GM12878 (cell line): ENCODE measurements around the gene NOSTRIN. TPM values are rescaled to one million over a fixed set of nuclear protein-coding genes. Genes with fewer than 3 reads are reported as not detected.

ENCODE experiments used
- ATAC-seq: fragments of 200-7000 bp; cut with Tn5 transposase; 3 replicates; pipeline ENCODE4 v1.9.1; 2020; ENCODE audit warnings: mild to moderate bottlenecking, moderate library complexity
- BruUV-seq: library from RNA; stranded (reverse); fragments of 400-500 nt; replicated peaks from 2 replicates; lab custom pipeline; 2021; lab: Mats Ljungman, UMichigan
- CTCF ChIA-PET: fragments of 300-600 bp; sonication (Branson Sonifier 250); formaldehyde crosslinking; extraction: SDS; loops from one replicate; lab custom pipeline; 2021; ENCODE audit warnings: inconsistent platforms; lab: Yijun Ruan, JAX
- POLR2A ChIA-PET: fragments of 350-600 bp; formaldehyde crosslinking; extraction: SDS; loops from one replicate; lab custom pipeline; 2021; ENCODE audit warnings: inconsistent platforms; lab: Charles Lee
- RAD21 ChIA-PET: fragments of 300-600 bp; sonication (Branson Sonifier 250); formaldehyde crosslinking; loops from one replicate; lab custom pipeline; 2023; ENCODE audit warnings: antibody characterized with exemption; ENCODE audit not compliant: unreplicated experiment; lab: Charles Lee
- SMC1A ChIA-PET: fragments of 300-600 bp; sonication (Branson Sonifier 250); formaldehyde crosslinking; loops from one replicate; lab custom pipeline; 2023; ENCODE audit not compliant: unreplicated experiment, uncharacterized antibody; lab: Charles Lee
- DNase-seq: peaks from one replicate; pipeline ENCODE4 v3.0.0-alpha.2; 2011; ENCODE audit warnings: low read depth, low spot score
- FAIRE-seq: peaks from 3 replicates; lab custom pipeline; 2011; peaks lifted over from hg19 to GRCh38; lab: Jason Lieb, UNC
- H2AFZ ChIP-seq: 2 replicates; pipeline ENCODE4 v1.6.0; 2011; ENCODE audit warnings: low read depth, low read length, control low read depth; ENCODE audit not compliant: control insufficient read depth
- H3K27ac ChIP-seq: 2 replicates; pipeline ENCODE4 v1.5.1; 2011; ENCODE audit warnings: control low read depth; ENCODE audit not compliant: control insufficient read depth, insufficient read depth
- H3K27me3 ChIP-seq, 2 experiments: replicated peaks in 1 of 2; 2 replicates each; pipeline versions ENCODE4 v1.6.0 to v1.6.1; 2011; ENCODE audit warnings: low read length in 1 of 2; ENCODE audit not compliant: control insufficient read depth in 2 of 2, insufficient read depth in 2 of 2
- H3K36me3 ChIP-seq, 2 experiments: 2 replicates each; pipeline ENCODE4 v1.5.1; 2011; ENCODE audit warnings: low read length in 1 of 2; ENCODE audit not compliant: control insufficient read depth in 2 of 2, insufficient read depth in 2 of 2
- H3K4me1 ChIP-seq: 2 replicates; pipeline ENCODE4 v1.6.1; 2011; ENCODE audit warnings: mild to moderate bottlenecking, low read length, moderate library complexity, mixed read lengths; ENCODE audit not compliant: control insufficient read depth, insufficient read depth
- H3K4me2 ChIP-seq: 2 replicates; pipeline ENCODE4 v1.6.0; 2011; ENCODE audit warnings: control low read depth; ENCODE audit not compliant: control insufficient read depth, insufficient read depth
- H3K4me3 ChIP-seq: fragments of 200-600 bp; sonication (generic); 2 replicates; pipeline ENCODE4 v1.5.1; 2016
- H3K79me2 ChIP-seq: 2 replicates; pipeline ENCODE4 v1.6.0; 2011; ENCODE audit warnings: low read length; ENCODE audit not compliant: control insufficient read depth, insufficient read depth
- H3K9ac ChIP-seq: 2 replicates; pipeline ENCODE4 v1.8.0; 2011; ENCODE audit warnings: low read length, control low read depth, mixed read lengths; ENCODE audit not compliant: control insufficient read depth, insufficient read depth
- H3K9me3 ChIP-seq: replicated peaks from 3 replicates; pipeline ENCODE4 v1.5.1; 2011; ENCODE audit warnings: mild to moderate bottlenecking, low read length; ENCODE audit not compliant: control insufficient read depth, insufficient read depth
- H4K20me1 ChIP-seq: 2 replicates; pipeline ENCODE4 v1.6.0; 2011; ENCODE audit not compliant: control insufficient read depth, insufficient read depth
- ESRRA ChIP-seq: IDR thresholded peaks from 2 replicates; pipeline ENCODE4 v1.6.1; 2012; ENCODE audit warnings: mild to moderate bottlenecking, low read length, improper control_type of control experiment
- FOS ChIP-seq: IDR thresholded peaks from 3 replicates; pipeline ENCODE4 v1.6.1; 2011; ENCODE audit warnings: borderline replicate concordance; ENCODE audit not compliant: insufficient read length; ENCODE audit errors: extremely low read depth
- IKZF1 ChIP-seq: fragments of 450-650 bp; conservative IDR thresholded peaks from 2 replicates; pipeline ENCODE4 v1.6.1; 2017; ENCODE audit warnings: antibody characterized with exemption, mild to moderate bottlenecking
- RAD21 ChIP-seq: IDR thresholded peaks from 2 replicates; pipeline ENCODE4 v1.6.1; 2011; ENCODE audit warnings: mild to moderate bottlenecking, low read depth, low read length, moderate library complexity; ENCODE audit not compliant: insufficient read depth
- SKIL ChIP-seq: fragments of 450-650 bp; IDR thresholded peaks from 2 replicates; pipeline ENCODE4 v1.6.1; 2017; ENCODE audit warnings: mild to moderate bottlenecking, low read depth, inconsistent platforms; ENCODE audit not compliant: poor library complexity, severe bottlenecking
- SMC3 ChIP-seq: IDR thresholded peaks from 2 replicates; pipeline ENCODE4 v1.6.1; 2011; ENCODE audit warnings: low read length, improper control_type of control experiment, borderline replicate concordance
- YY1 ChIP-seq: IDR thresholded peaks from 2 replicates; pipeline ENCODE4 v1.6.1; 2011; ENCODE audit warnings: low read depth, mild to moderate bottlenecking, low read length
- ZBTB33 ChIP-seq: fragments of 450-650 bp; IDR thresholded peaks from 2 replicates; pipeline ENCODE4 v1.6.1; 2017; ENCODE audit warnings: mild to moderate bottlenecking
- ZNF274 ChIP-seq: IDR thresholded peaks from one replicate; pipeline ENCODE4 v1.8.0; 2011; ENCODE audit not compliant: insufficient read length, insufficient read depth
- WGBS: methylation state at CpG from one replicate; pipeline ENCODE4 v1.1.6; 2016; ENCODE audit warnings: low lambda C conversion rate; ENCODE audit not compliant: insufficient replicate concordance, insufficient coverage; ENCODE audit errors: missing lambda C conversion rate; 5-methylcytosine and 5-hydroxymethylcytosine counted together
- in situ Hi-C: fragments of 300-500 bp; cut with MboI; formaldehyde crosslinking; loops from 9 replicates; pipeline ENCODE4 v1.14.3; 2018; ENCODE audit warnings: mixed read lengths
- intact Hi-C: fragments of 100-400 bp; cut with micrococcal nuclease; formaldehyde crosslinking; loops from one replicate; pipeline ENCODE4 v1.14.2; 2022; ENCODE audit not compliant: unreplicated experiment
- polyA plus RNA-seq, 11 experiments: library from polyadenylated mRNA; depleted of rRNA in 4 of 11; unstranded in 6 of 11; stranded (reverse) in 5 of 11; fragments of >200 nt; fragmentation: Nextera tagmentation in 4 of 11; fragmentation: Illumina TruSeq in 1 of 11; extraction: Ambion mirVana in 4 of 11; extraction: Trizol in 1 of 11; gene quantifications; 1 replicate in 1 of 11; 2 replicates in 10 of 11; pipeline versions ENCODE4 v1.2.1 to v1.2.3, GENCODE V29; 2011 to 2016; ENCODE audit warnings: inconsistent platforms in 2 of 11, missing spikeins in 2 of 11, low read depth in 1 of 11
- total RNA-seq, 4 experiments: library from RNA; depleted of rRNA in 3 of 4; stranded (reverse); fragments of >200 nt in 3 of 4; fragmentation: Illumina TruSeq in 1 of 4; extraction: Trizol in 1 of 4; gene quantifications; 2 replicates each; pipeline versions ENCODE4 v1.2.1 to v1.2.3, GENCODE V29; 2013 to 2021
- TF ChIP-seq, protein P1 (sequence below), 3 experiments: IDR thresholded peaks in 2 of 3; conservative IDR thresholded peaks in 1 of 3; 2 replicates each; pipeline ENCODE4 v1.5.1; 2011; ENCODE audit warnings: low read depth in 3 of 3, low read length in 3 of 3, mild to moderate bottlenecking in 3 of 3, control low read depth in 2 of 3, moderate library complexity in 2 of 3, inconsistent platforms in 1 of 3, mixed read lengths in 1 of 3; ENCODE audit not compliant: control insufficient read depth in 2 of 3, insufficient read depth in 1 of 3; ENCODE audit errors: extremely low read depth in 1 of 3

The NOSTRIN gene
- total and polyA plus RNA-seq, 10 of the 15 experiments (the other 5 are each of a cell fraction or from before 2014, with no cell fraction given), result 0.13 to 0.42 (median 0.37) TPM; not detected in 5

GRCh38 chr2:168757223-168757622 lies 45.2 kb upstream of the NOSTRIN start (continued):
- no peak for TF ChIP-seq SKIL
- TF ChIP-seq, all 136 proteins: peak for 0

- Histone ChIP-seq H4K20me1 (no peaks in the 10 kb centered on the region), H2AFZ (no peak overlapping the region), H3K9me3 (no peaks in the 10 kb centered on the region), H3K4me3 (no peak overlapping the region), H3K27ac (no peak overlapping the region), H3K4me1 (peaks cover 5% of the 10 kb centered on the region; the same call in 1 of the 2 replicates), H3K36me3 (no peaks in the 10 kb centered on the region; a peak in 1 of 4 replicates), H3K27me3 (no peaks in the 10 kb centered on the region), H3K9ac (no peak overlapping the region), H3K4me2 (no peak overlapping the region), H3K79me2 (no peaks in the 10 kb centered on the region)
- WGBS, result 1% methylated on average over 3 of the region's 3 CpGs
- no peak for FAIRE-seq
- intact Hi-C loops (loop anchor here (1.0 to 5.0 kb wide), 3 partner anchors 46 to 413 kb away; no protein-coding TSS in a partner anchor), in situ Hi-C loops (loop anchor here (5.0 kb wide), 1 partner anchor 412 kb away; no protein-coding TSS in a partner anchor)
- ChIA-PET CTCF (interaction anchor here (0.8 to 2.8 kb wide), 11 partner anchors 10 to 411 kb away, joined by 3 to 27 read pairs (median 4); no protein-coding TSS in a partner anchor), RAD21 (interaction anchor here (0.6 to 1.6 kb wide), 4 partner anchors 25 to 413 kb away, joined by 3 to 14 read pairs (median 3); no protein-coding TSS in a partner anchor), POLR2A (no interaction called here), SMC1A (interaction anchor here (0.6 to 3.2 kb wide), 10 partner anchors 9 to 419 kb away, joined by 3 to 35 read pairs (median 4); no protein-coding TSS in a partner anchor)
- peak; percentile 16 for DNase-seq
- BruUV-seq, result no TSS peak
- peak; percentile 96 for ATAC-seq
- TF ChIP-seq ESRRA, result no peak
- TF ChIP-seq ZBTB33, result peak; percentile 74; the same call in 1 of the 2 replicates
- no peak for TF ChIP-seq ZNF274
- TF ChIP-seq RAD21, result peak; percentile 83
- TF ChIP-seq YY1, result 0 out of 2 replicates have a peak, but pooled peaks have one; percentile 45
- peak; percentile 77 for TF ChIP-seq SMC3
- no peak for TF ChIP-seq IKZF1
- TF ChIP-seq, protein P1, sequence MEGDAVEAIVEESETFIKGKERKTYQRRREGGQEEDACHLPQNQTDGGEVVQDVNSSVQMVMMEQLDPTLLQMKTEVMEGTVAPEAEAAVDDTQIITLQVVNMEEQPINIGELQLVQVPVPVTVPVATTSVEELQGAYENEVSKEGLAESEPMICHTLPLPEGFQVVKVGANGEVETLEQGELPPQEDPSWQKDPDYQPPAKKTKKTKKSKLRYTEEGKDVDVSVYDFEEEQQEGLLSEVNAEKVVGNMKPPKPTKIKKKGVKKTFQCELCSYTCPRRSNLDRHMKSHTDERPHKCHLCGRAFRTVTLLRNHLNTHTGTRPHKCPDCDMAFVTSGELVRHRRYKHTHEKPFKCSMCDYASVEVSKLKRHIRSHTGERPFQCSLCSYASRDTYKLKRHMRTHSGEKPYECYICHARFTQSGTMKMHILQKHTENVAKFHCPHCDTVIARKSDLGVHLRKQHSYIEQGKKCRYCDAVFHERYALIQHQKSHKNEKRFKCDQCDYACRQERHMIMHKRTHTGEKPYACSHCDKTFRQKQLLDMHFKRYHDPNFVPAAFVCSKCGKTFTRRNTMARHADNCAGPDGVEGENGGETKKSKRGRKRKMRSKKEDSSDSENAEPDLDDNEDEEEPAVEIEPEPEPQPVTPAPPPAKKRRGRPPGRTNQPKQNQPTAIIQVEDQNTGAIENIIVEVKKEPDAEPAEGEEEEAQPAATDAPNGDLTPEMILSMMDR (IDR thresholded peaks at IDR 0.05 in 2 of 3, conservative IDR thresholded peaks at IDR 0.05 in 1 of 3; ENCODE audit: control insufficient read depth in 2 of 3, extremely low read depth in 1 of 3, insufficient read depth in 1 of 3, low read depth in 3 of 3, low read length in 3 of 3), result peak; percentile 52 to 68 (median 55); a peak in 5 of 6 replicates
- TF ChIP-seq FOS, result no peak
Observed at GRCh38 chr2:168758970-168759820, 43.2 kb upstream of the NOSTRIN start.
